Prostate gland (tissue), 2 donors: Measurements from ENCODE around the gene HMGCS1. TPM values are rescaled to one million over a fixed set of nuclear protein-coding genes. Genes with fewer than 3 reads are reported as not detected.

ENCODE experiments used
- DNase-seq: peaks from one replicate; pipeline ENCODE4 v3.0.0-alpha.2; 2019; ENCODE audit warnings: low spot score
- H3K27ac ChIP-seq, 2 donors: fragments of 200-600 bp; sonication (generic); 2 replicates each; pipeline ENCODE4 v1.5.1; 2017 to 2019
- H3K27me3 ChIP-seq: fragments of 200-600 bp; sonication (generic); replicated peaks from 2 replicates; pipeline ENCODE4 v1.5.1; 2019; ENCODE audit not compliant: insufficient read depth
- H3K36me3 ChIP-seq, 2 donors: fragments of 200-600 bp; sonication (generic); 1 replicate in 1 of 2; 2 replicates in 1 of 2; pipeline versions ENCODE4 v1.5.1 to v1.8.1; 2017 to 2019
- H3K4me1 ChIP-seq: fragments of 200-600 bp; sonication (generic); replicated peaks from 2 replicates; pipeline ENCODE4 v1.5.1; 2019
- H3K4me3 ChIP-seq, 2 donors: fragments of 200-600 bp; sonication (generic); 2 replicates each; pipeline ENCODE4 v1.5.1; 2017 to 2019
- H3K9me3 ChIP-seq: fragments of 200-600 bp; sonication (generic); 2 replicates; pipeline ENCODE4 v1.5.1; 2017
- POLR2A ChIP-seq: fragments of 450-650 bp; IDR thresholded peaks from one replicate; pipeline ENCODE4 v1.6.1; 2016; ENCODE audit warnings: antibody characterized with exemption, mild to moderate bottlenecking
- POLR2AphosphoS5 ChIP-seq: sonication (generic); formaldehyde crosslinking; IDR thresholded peaks from one replicate; pipeline ENCODE4 v1.6.1; 2017; ENCODE audit warnings: antibody characterized with exemption
- WGBS: methylation state at CpG from one replicate; pipeline ENCODE4 v1.1.5; 2018; 5-methylcytosine and 5-hydroxymethylcytosine counted together
- intact Hi-C: fragments of 100-400 bp; cut with DNase I; formaldehyde crosslinking; loops from one replicate; pipeline ENCODE4 v1.14.2; 2022
- total RNA-seq, 2 donors: library from RNA; depleted of rRNA; stranded (reverse); fragments of >200 nt; gene quantifications; one replicate each; pipeline ENCODE4 v1.1.0, GENCODE V29; 2016
- TF ChIP-seq, protein P1 (sequence below), 4 experiments: fragments of 200-600 bp in 2 of 4; fragments of 450-650 bp in 2 of 4; sonication (generic) in 2 of 4; IDR thresholded peaks; 1 replicate in 3 of 4; 2 replicates in 1 of 4; pipeline ENCODE4 v1.5.1; 2016 to 2019; ENCODE audit warnings: antibody characterized with exemption in 4 of 4, mild to moderate bottlenecking in 2 of 4, moderate library complexity in 2 of 4

The HMGCS1 gene
- total RNA-seq, 2 donors from 2014 or later, result 15.5 to 29.2 TPM

GRCh38 chr5:43313854-43314457 is 744 bp upstream of the HMGCS1 start:
- Histone ChIP-seq H3K9me3 (no peaks in the 10 kb centered on the region), H3K36me3 (no peaks in the 10 kb centered on the region), H3K27ac (peak overlapping the region; percentile 78 to 92), H3K4me1 (no peaks in the 10 kb centered on the region), H3K4me3 (peak overlapping the region; percentile 13 to 68), H3K27me3 (no peaks in the 10 kb centered on the region)
- intact Hi-C loops, result loop anchor here (5.0 to 10.0 kb wide), 5 partner anchors 168 to 1493 kb away; partner anchors contain the start of genes MRPS30, TMEM267 and ZNF131
- DNase-seq, result peak; percentile 20
- WGBS, result 23% methylated on average over 8 of the region's 8 CpGs
- TF ChIP-seq POLR2AphosphoS5 (no peak), POLR2A (no peak)
- TF ChIP-seq, protein P1, sequence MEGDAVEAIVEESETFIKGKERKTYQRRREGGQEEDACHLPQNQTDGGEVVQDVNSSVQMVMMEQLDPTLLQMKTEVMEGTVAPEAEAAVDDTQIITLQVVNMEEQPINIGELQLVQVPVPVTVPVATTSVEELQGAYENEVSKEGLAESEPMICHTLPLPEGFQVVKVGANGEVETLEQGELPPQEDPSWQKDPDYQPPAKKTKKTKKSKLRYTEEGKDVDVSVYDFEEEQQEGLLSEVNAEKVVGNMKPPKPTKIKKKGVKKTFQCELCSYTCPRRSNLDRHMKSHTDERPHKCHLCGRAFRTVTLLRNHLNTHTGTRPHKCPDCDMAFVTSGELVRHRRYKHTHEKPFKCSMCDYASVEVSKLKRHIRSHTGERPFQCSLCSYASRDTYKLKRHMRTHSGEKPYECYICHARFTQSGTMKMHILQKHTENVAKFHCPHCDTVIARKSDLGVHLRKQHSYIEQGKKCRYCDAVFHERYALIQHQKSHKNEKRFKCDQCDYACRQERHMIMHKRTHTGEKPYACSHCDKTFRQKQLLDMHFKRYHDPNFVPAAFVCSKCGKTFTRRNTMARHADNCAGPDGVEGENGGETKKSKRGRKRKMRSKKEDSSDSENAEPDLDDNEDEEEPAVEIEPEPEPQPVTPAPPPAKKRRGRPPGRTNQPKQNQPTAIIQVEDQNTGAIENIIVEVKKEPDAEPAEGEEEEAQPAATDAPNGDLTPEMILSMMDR (IDR thresholded peaks at IDR 0.05), result no peak

- TF ChIP-seq, protein P1 (IDR thresholded peaks at IDR 0.05), result no peak
- no peak for TF ChIP-seq POLR2A
- TF ChIP-seq POLR2AphosphoS5, result no peak
Observed at GRCh38 chr5:43312699-43313034, 545 bp downstream of the HMGCS1 start.

GRCh38 chr5:43312076-43312661 is 1.0 kb downstream of the HMGCS1 start:
- intact Hi-C loops, result loop anchor here (5.0 to 10.0 kb wide), 5 partner anchors 170 to 1495 kb away; partner anchors contain the start of genes MRPS30, TMEM267 and ZNF131
- Histone ChIP-seq H3K27me3 (no peaks in the 10 kb centered on the region), H3K9me3 (no peaks in the 10 kb centered on the region), H3K4me1 (no peaks in the 10 kb centered on the region), H3K27ac (peak overlapping the region; percentile 90 to 92), H3K4me3 (peak overlapping the region; percentile 68 to 81), H3K36me3 (no peaks in the 10 kb centered on the region)
- WGBS, result 17% methylated on average over 6 of the region's 6 CpGs
- TF ChIP-seq POLR2AphosphoS5, result no peak
- TF ChIP-seq, protein P1 (IDR thresholded peaks at IDR 0.05), result no peak
- no peak for TF ChIP-seq POLR2A
- no peak for DNase-seq

More at GRCh38 chr5:43312699-43313034, 545 bp downstream of the HMGCS1 start:
- peak overlapping the region; percentile 68 to 81 for H3K4me3 ChIP-seq
- 0% methylated on average over 9 of the region's 9 CpGs for WGBS
- no peaks in the 10 kb centered on the region for H3K9me3 ChIP-seq
- no peaks in the 10 kb centered on the region for H3K36me3 ChIP-seq
- no peaks in the 10 kb centered on the region for H3K27me3 ChIP-seq
- DNase-seq, result no peak
- intact Hi-C loops, result loop anchor here (5.0 to 10.0 kb wide), 5 partner anchors 170 to 1495 kb away; partner anchors contain the start of genes MRPS30, TMEM267 and ZNF131
- peak overlapping the region; percentile 90 to 92 for H3K27ac ChIP-seq
- H3K4me1 ChIP-seq, result no peaks in the 10 kb centered on the region

- H3K27ac ChIP-seq, result peak overlapping the region; percentile 14 to 38
- peak; percentile 26 for TF ChIP-seq POLR2AphosphoS5
- TF ChIP-seq, protein P1 (IDR thresholded peaks at IDR 0.05), result no peak
- no peak for TF ChIP-seq POLR2A
- intact Hi-C loops, result loop anchor here (5.0 to 10.0 kb wide), 6 partner anchors 75 to 1498 kb away; partner anchors contain the start of genes MRPS30, TMEM267 and ZNF131
- H3K4me1 ChIP-seq, result no peaks in the 10 kb centered on the region
- no peaks in the 10 kb centered on the region for H3K9me3 ChIP-seq
- H3K4me3 ChIP-seq, result no peak overlapping the region
- no peaks in the 10 kb centered on the region for H3K36me3 ChIP-seq
- peak; percentile 59 for DNase-seq
- no peaks in the 10 kb centered on the region for H3K27me3 ChIP-seq
Observed at GRCh38 chr5:43309637-43310036, 3.6 kb downstream of the HMGCS1 start.
